ENCODE results near the gene HOXC10.

Gene HOXC10

DNA sequence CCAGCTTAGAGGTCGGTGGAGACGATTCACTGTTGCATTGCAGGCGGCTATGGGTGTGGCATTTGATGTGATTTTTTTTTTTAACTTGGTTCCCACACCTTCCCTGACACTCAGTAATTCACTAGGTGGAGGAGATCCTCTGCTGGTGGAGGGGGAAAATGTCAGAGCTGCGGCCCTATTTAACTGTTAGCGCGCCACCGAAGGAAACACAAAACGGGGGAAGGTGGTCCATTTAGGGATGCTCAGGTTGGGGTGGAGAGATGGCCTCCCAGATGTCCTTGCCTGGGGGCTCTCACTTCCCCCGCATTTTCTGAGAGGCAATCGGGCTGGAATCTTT, 34.5 kb upstream of the HOXC10 start:
- TF ChIP-seq, protein P1, sequence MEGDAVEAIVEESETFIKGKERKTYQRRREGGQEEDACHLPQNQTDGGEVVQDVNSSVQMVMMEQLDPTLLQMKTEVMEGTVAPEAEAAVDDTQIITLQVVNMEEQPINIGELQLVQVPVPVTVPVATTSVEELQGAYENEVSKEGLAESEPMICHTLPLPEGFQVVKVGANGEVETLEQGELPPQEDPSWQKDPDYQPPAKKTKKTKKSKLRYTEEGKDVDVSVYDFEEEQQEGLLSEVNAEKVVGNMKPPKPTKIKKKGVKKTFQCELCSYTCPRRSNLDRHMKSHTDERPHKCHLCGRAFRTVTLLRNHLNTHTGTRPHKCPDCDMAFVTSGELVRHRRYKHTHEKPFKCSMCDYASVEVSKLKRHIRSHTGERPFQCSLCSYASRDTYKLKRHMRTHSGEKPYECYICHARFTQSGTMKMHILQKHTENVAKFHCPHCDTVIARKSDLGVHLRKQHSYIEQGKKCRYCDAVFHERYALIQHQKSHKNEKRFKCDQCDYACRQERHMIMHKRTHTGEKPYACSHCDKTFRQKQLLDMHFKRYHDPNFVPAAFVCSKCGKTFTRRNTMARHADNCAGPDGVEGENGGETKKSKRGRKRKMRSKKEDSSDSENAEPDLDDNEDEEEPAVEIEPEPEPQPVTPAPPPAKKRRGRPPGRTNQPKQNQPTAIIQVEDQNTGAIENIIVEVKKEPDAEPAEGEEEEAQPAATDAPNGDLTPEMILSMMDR (IDR thresholded peaks at IDR 0.05; ENCODE audit: unreplicated experiment in 3 of 3) = no peak
- no peaks in the 10 kb centered on the region for H3K9me3 Mint-ChIP-seq
- H3K4me1 Mint-ChIP-seq = peaks cover 6% of the 10 kb centered on the region
- H3K27ac Mint-ChIP-seq = no peak overlapping the region
- H3K4me3 Mint-ChIP-seq = no peak overlapping the region
- peaks cover 100% of the 10 kb centered on the region for H3K27me3 Mint-ChIP-seq (ENCODE audit: low read depth)
- H3K36me3 Mint-ChIP-seq (ENCODE audit: low read depth) = no peaks in the 10 kb centered on the region

DNA sequence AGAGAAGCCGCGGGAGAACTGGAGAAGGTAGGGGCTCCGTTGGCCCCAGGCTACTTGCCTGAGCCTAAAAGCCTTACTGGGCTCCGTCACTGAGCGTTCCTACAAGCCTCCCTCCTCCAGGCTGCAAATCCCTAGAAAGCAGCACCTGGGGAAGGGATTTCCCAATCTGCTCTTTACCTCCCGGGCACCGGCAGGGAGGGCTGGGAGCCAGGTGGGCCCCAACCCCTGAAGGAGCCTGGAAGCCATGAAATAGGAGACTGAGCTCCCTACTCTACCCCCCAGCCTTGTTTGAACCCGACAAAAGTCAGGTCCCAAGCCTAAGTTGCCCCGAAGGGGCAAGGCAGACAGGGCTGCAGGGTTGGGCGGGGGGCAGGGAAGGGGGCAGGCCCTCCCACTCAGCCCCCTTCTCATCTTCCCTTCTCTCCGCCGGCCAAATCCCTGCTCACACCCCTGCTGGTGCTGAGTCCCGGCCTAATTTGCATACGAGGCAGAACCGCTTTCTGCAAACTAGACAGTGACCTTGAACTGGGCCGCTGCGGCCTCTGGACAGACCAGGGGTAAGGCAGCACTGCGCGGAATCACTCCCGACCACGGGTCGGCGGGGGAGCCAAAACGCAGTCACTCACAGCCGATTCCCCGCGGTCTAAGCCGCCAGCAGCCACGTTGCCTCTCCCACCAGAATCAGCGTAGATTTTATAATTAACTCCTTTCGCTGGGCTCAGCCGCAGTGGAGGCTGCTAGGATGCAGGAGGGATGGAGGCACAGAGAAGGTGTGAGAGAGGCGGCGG, 34.0 kb upstream of the HOXC10 start:
- peak overlapping the region in 1 of 3 experiments; percentile 23 for H3K4me3 Mint-ChIP-seq
- H3K9me3 Mint-ChIP-seq = no peaks in the 10 kb centered on the region
- H3K27ac Mint-ChIP-seq = no peak overlapping the region
- TF ChIP-seq, protein P1 (IDR thresholded peaks at IDR 0.05; ENCODE audit: unreplicated experiment in 3 of 3) = no peak
- peaks cover 6% of the 10 kb centered on the region for H3K4me1 Mint-ChIP-seq
- H3K36me3 Mint-ChIP-seq (ENCODE audit: low read depth) = no peaks in the 10 kb centered on the region
- peaks cover 100% of the 10 kb centered on the region for H3K27me3 Mint-ChIP-seq (ENCODE audit: low read depth)

DNA sequence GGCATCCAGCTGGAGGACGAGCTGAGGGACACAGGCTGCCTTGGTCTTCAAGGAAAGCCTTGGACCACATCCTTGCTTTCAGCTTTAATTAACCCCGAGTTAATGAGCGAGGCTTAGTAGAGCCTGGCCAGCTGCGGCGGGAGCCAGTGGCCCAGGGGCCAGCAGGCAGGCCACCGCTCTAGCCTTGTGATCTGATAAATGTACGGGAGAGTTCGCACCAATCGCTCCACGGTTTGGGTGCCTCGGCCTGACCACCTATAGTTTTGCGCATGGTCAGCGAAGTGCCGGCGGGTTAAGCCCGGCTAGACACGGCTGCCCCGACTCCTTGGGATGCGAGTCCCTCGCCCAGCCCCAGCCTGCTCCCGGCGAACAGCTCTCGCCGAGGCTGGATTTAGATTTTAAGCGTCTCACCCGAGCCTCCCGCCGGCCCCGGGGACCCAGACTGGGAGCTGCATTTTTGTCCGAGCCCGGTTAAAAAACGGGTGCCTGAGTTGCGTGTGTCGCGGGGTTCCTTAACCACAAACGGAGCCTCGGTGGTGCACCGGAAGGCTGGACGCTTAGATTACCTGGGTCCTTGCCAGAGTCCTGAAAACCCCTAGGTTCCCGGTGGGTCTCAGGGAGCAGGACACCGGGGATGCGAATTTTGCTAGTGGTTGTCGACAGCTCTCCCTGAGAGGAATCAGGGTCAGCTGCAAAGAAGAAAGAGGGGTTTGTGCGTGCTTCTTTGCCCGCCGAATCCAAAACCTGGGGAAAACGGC, 33.2 kb upstream of the HOXC10 start:
- Mint-ChIP-seq H3K27me3 (ENCODE audit: low read depth) (peaks cover 100% of the 10 kb centered on the region), H3K36me3 (ENCODE audit: low read depth) (no peaks in the 10 kb centered on the region), H3K4me1 (peaks cover 6% of the 10 kb centered on the region), H3K27ac (no peak overlapping the region), H3K9me3 (no peaks in the 10 kb centered on the region), H3K4me3 (no peak overlapping the region)
- TF ChIP-seq, protein P1 (IDR thresholded peaks at IDR 0.05; ENCODE audit: unreplicated experiment in 3 of 3) = no peak

DNA sequence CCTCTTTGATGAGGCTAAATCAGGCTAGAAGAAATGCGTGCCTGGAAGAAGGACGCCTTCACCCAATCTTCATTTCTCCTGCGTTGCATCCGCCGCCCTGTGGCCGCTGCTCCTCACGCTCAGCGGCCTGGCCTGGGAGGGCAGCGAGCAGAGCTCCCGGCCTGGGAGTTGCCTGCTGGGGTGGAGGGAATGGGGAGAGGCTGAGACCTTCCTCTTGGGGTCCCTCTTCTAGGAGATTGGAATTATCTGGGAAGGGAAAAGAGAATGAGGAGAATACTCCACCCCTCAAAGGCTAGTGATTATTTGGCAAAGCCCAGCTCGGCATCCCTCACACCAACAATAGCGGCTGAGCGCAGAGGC, 32.6 kb upstream of the HOXC10 start:
- Mint-ChIP-seq H3K27ac (no peak overlapping the region), H3K9me3 (no peaks in the 10 kb centered on the region), H3K27me3 (ENCODE audit: low read depth) (peaks cover 100% of the 10 kb centered on the region), H3K36me3 (ENCODE audit: low read depth) (no peaks in the 10 kb centered on the region), H3K4me1 (peaks cover 6% of the 10 kb centered on the region), H3K4me3 (no peak overlapping the region)
- TF ChIP-seq, protein P1 (IDR thresholded peaks at IDR 0.05; ENCODE audit: unreplicated experiment in 3 of 3) = no peak

DNA sequence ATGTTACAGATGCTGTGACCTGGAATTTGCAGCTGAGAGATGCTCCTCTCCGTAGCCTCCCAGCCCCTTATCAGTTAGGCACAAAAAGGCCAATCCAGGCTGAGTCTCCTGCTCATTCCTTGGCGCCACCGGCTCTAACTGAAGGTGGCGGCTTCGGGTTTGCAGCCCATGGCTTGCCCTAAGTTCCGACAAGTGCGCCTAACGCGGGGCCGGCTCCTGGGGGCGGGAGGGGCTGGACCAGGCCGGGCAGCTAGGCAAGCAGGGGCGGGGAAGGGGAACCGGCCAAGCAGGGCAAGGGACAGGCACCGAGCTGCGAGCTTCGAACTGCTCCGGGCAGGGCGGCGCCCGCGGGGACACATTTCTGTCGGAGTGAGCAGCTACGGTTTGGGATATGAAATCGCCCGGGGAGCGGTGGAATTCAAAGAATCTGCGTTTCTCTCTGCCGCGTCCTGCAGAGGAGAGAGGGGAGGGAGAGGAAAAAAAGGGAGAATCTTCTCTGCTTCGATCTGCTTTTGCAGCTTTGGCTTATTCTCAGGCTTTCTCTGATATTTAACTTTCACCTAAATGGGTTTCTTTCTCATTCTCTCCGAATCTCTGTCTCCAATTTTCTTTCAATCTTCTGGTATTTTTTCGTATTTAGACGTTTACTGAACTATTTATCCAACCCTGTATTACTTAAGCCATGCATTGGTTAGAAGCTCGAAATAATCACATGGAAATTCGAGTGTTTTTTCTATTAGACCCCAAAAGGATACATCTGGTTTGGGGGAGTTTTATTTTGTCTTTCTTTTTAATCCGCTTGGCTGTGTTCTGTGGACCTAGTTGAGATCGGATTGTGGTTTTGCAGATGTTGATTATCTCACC, 31.8 kb upstream of the HOXC10 start:
- no peaks in the 10 kb centered on the region for H3K9me3 Mint-ChIP-seq
- peaks cover 6% of the 10 kb centered on the region for H3K4me1 Mint-ChIP-seq
- H3K27ac Mint-ChIP-seq = no peak overlapping the region
- H3K36me3 Mint-ChIP-seq (ENCODE audit: low read depth) = no peaks in the 10 kb centered on the region
- H3K27me3 Mint-ChIP-seq (ENCODE audit: low read depth) = peaks cover 100% of the 10 kb centered on the region
- H3K4me3 Mint-ChIP-seq = no peak overlapping the region
- TF ChIP-seq, protein P1 (IDR thresholded peaks at IDR 0.05; ENCODE audit: unreplicated experiment in 3 of 3) = no peak

All from nephron (organoid).